GM23248 (cell line): ENCODE data around the gene RCVRN. TPM values are rescaled to one million over a fixed set of nuclear protein-coding genes. Genes with fewer than 3 reads are reported as not detected.
A peak's percentile ranks its signal among the peaks of the same experiment; 100 is the strongest.

Experiments used
- DNase-seq: peaks from one replicate; pipeline ENCODE4 v3.0.0-alpha.2; 2015
- H2AFZ ChIP-seq: fragments of 200-600 bp; sonication (generic); 2 replicates; pipeline ENCODE4 v1.6.1; 2016; ENCODE audit warnings: antibody characterized with exemption
- H3F3A ChIP-seq: fragments of 200-600 bp; sonication (generic); 2 replicates; pipeline ENCODE4 v1.6.1; 2016; ENCODE audit warnings: mild to moderate bottlenecking, antibody characterized with exemption, mixed run types; ENCODE audit not compliant: insufficient read depth
- H3K27ac ChIP-seq: fragments of 200-600 bp; sonication (generic); 2 replicates; pipeline ENCODE4 v1.5.1; 2016; ENCODE audit warnings: mild to moderate bottlenecking
- H3K27me3 ChIP-seq: fragments of 200-600 bp; sonication (generic); replicated peaks from 2 replicates; pipeline ENCODE4 v1.6.1; 2016; ENCODE audit warnings: mild to moderate bottlenecking; ENCODE audit not compliant: insufficient read depth
- H3K36me3 ChIP-seq: fragments of 200-600 bp; sonication (generic); 2 replicates; pipeline ENCODE4 v1.6.1; 2016; ENCODE audit warnings: low read depth, mild to moderate bottlenecking
- H3K4me1 ChIP-seq: fragments of 200-600 bp; sonication (generic); 2 replicates; pipeline ENCODE4 v1.6.1; 2016; ENCODE audit warnings: mild to moderate bottlenecking; ENCODE audit not compliant: insufficient read depth
- H3K4me2 ChIP-seq: fragments of 200-600 bp; sonication (generic); one replicate; pipeline ENCODE4 v1.6.1; 2016; ENCODE audit warnings: mild to moderate bottlenecking; ENCODE audit not compliant: unreplicated experiment
- H3K4me3 ChIP-seq: fragments of 200-600 bp; sonication (generic); 2 replicates; pipeline ENCODE4 v1.5.1; 2016; ENCODE audit warnings: mild to moderate bottlenecking
- H3K79me2 ChIP-seq: fragments of 200-600 bp; sonication (generic); 2 replicates; pipeline ENCODE4 v1.6.1; 2016; ENCODE audit warnings: mild to moderate bottlenecking; ENCODE audit not compliant: insufficient read depth
- H3K9ac ChIP-seq: fragments of 200-600 bp; sonication (generic); 2 replicates; pipeline ENCODE4 v1.6.1; 2016; ENCODE audit warnings: mild to moderate bottlenecking
- H3K9me2 ChIP-seq: fragments of 200-600 bp; sonication (generic); 2 replicates; pipeline ENCODE4 v1.6.1; 2016; ENCODE audit warnings: mixed run types, mild to moderate bottlenecking, moderate library complexity; ENCODE audit not compliant: insufficient read depth
- H3K9me3 ChIP-seq: fragments of 200-600 bp; sonication (generic); one replicate; pipeline ENCODE4 v1.6.1; 2017; ENCODE audit warnings: low read depth
- H4K20me1 ChIP-seq: fragments of 200-600 bp; sonication (generic); 2 replicates; pipeline ENCODE4 v1.6.0; 2016; ENCODE audit not compliant: insufficient read depth
- EZH2 ChIP-seq: fragments of 200-600 bp; sonication (generic); IDR thresholded peaks from 2 replicates; pipeline ENCODE4 v1.6.1; 2018; ENCODE audit warnings: antibody characterized with exemption, mild to moderate bottlenecking; ENCODE audit not compliant: insufficient read depth, poor library complexity, severe bottlenecking
- EZH2phosphoT487 ChIP-seq: fragments of 200-600 bp; sonication (generic); IDR thresholded peaks from 2 replicates; pipeline ENCODE4 v1.6.1; 2018; ENCODE audit warnings: antibody characterized with exemption, moderate library complexity, mild to moderate bottlenecking, low read depth; ENCODE audit not compliant: insufficient read depth
- WGBS, 2 experiments: methylation state at CpG; one replicate each; pipeline ENCODE4 v1.1.6; 2015 to 2017; ENCODE audit warnings: low lambda C conversion rate in 2 of 2, low coverage in 1 of 2; ENCODE audit errors: missing lambda C conversion rate in 2 of 2; 5-methylcytosine and 5-hydroxymethylcytosine counted together
- in situ Hi-C: fragments of 300-500 bp; cut with MboI; formaldehyde crosslinking; loops from 2 replicates; pipeline ENCODE4 v1.15.0; 2020
- polyA plus RNA-seq: library from polyadenylated mRNA; unstranded; fragments of >200 nt; fragmentation: Nextera tagmentation; extraction: Ambion mirVana; gene quantifications from 2 replicates; pipeline ENCODE4 v1.2.1, GENCODE V29; 2016
- total RNA-seq: library from RNA; depleted of rRNA; stranded (reverse); fragments of >200 nt; shearing (Covaris generic); gene quantifications from 2 replicates; pipeline ENCODE4 v1.2.3, GENCODE V29; 2014

Gene RCVRN
- total and polyA plus RNA-seq, 2 experiments from 2014 or later = not detected

DNA sequence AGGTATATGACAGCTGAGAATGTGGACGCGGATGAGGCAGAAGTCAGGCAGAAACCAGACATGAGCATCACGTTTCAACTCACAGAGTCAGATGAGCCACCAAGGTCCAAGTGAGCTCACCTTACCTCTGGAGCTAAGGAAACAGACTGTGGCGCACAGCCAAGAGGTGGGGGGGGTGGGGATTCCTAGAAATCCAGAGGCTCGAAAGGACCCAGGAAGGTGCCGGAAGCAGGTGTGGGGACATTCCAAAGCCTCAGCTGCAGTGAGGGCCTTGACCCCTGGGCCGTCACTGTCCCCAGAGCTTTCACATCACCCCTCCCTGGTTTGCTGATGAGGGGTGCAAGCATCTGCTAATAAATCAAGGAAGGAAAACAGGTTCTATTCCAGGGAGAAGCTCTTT lies 29.3 kb upstream of the RCVRN start:
- H3K9ac ChIP-seq = no peak overlapping the region
- H3K79me2 ChIP-seq = no peaks in the 10 kb centered on the region
- H3K4me3 ChIP-seq = no peak overlapping the region
- WGBS, 2 experiments = 89 to 93% methylated on average over 7 of the region's 7 CpGs
- 0 out of 2 replicates have a peak, but pooled peaks cover 3% of the 10 kb centered on the region for H3K4me1 ChIP-seq
- H3F3A ChIP-seq = 0 out of 2 replicates have a peak, but pooled peaks cover 5% of the 10 kb centered on the region
- no peak for DNase-seq
- in situ Hi-C loops = no loop called here
- no peaks in the 10 kb centered on the region for H3K9me3 ChIP-seq
- H4K20me1 ChIP-seq = no peaks in the 10 kb centered on the region
- H3K27ac ChIP-seq = no peak overlapping the region
- no peak overlapping the region for H2AFZ ChIP-seq
- no peaks in the 10 kb centered on the region for H3K27me3 ChIP-seq
- H3K36me3 ChIP-seq = 0 out of 2 replicates have a peak, but pooled peaks cover 5% of the 10 kb centered on the region
- TF ChIP-seq EZH2phosphoT487 (no peak), EZH2 (no peak)
- no peak overlapping the region for H3K4me2 ChIP-seq
- no peaks in the 10 kb centered on the region for H3K9me2 ChIP-seq

DNA sequence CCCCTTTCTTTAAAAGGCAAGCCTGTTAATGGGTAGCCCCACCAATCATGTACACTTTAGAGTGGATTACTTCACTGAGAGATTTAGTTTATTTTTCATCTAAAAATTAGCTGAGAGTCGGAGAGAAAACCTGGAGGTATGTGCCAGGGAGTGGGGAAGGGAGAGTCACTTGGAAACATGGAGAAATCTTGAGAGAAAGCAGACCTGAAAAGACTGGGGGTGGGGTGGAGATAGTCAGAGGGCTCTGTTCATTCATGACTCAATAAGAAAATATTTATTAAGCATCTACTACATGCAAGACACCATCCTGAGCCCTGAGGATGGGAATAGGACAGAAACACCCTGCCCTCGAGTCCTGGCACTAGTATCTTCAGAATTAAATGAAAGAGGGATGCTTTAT lies 27.4 kb upstream of the RCVRN start:
- Histone ChIP-seq H3K79me2 (no peaks in the 10 kb centered on the region), H3F3A (no peaks in the 10 kb centered on the region), H3K4me1 (0 out of 2 replicates have a peak, but pooled peaks cover 3% of the 10 kb centered on the region), H3K27me3 (no peaks in the 10 kb centered on the region), H3K9me2 (no peaks in the 10 kb centered on the region), H3K27ac (no peak overlapping the region), H3K36me3 (no peaks in the 10 kb centered on the region), H3K4me3 (no peak overlapping the region), H4K20me1 (no peaks in the 10 kb centered on the region), H3K9me3 (no peaks in the 10 kb centered on the region), H2AFZ (no peak overlapping the region), H3K4me2 (no peak overlapping the region), H3K9ac (no peak overlapping the region)
- in situ Hi-C loops = no loop called here
- DNase-seq = peak; percentile 40
- TF ChIP-seq EZH2 = no peak
- TF ChIP-seq EZH2phosphoT487 = no peak
- WGBS, 2 experiments = 70 to 81% methylated on average over 2 of the region's 2 CpGs

- H3K9me2 ChIP-seq = no peaks in the 10 kb centered on the region
- no peak for DNase-seq
- H3K9ac ChIP-seq = no peak overlapping the region
- H3K36me3 ChIP-seq = no peaks in the 10 kb centered on the region
- no peak overlapping the region for H3K4me3 ChIP-seq
- no peaks in the 10 kb centered on the region for H3K27me3 ChIP-seq
- H4K20me1 ChIP-seq = no peaks in the 10 kb centered on the region
- H3F3A ChIP-seq = no peaks in the 10 kb centered on the region
- 87 to 92% methylated on average over 11 to 12 of the region's 12 CpGs for WGBS, 2 experiments
- H3K4me1 ChIP-seq = 0 out of 2 replicates have a peak, but pooled peaks cover 3% of the 10 kb centered on the region
- TF ChIP-seq EZH2 (no peak), EZH2phosphoT487 (no peak)
- no peak overlapping the region for H2AFZ ChIP-seq
- no peak overlapping the region for H3K27ac ChIP-seq
- in situ Hi-C loops = no loop called here
- H3K4me2 ChIP-seq = no peak overlapping the region
- no peaks in the 10 kb centered on the region for H3K79me2 ChIP-seq
- no peaks in the 10 kb centered on the region for H3K9me3 ChIP-seq
Observed at GRCh38 chr17:9931144-9931741, 26.2 kb upstream of the RCVRN start.

DNA sequence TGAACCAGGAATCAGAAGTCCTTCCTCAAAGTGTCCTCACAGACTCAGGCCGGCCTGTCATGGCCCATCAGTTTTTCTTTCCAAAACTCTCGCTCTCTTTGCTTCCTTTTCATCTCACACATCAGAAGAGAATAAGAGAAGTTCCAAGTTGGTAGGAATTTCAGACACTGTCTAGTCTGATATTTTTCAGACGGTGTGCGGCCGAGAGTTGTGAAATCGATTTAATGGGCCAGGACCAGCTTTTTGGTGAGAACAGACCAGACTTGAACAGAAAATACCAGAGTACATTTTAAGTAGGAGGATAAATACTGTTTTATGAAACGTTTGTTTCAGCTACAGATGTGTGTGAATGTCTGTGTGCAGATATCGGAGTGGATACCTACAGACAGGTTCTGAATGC lies 24.8 kb upstream of the RCVRN start:
- Histone ChIP-seq H3K36me3 (no peaks in the 10 kb centered on the region), H3K27ac (no peak overlapping the region), H3K79me2 (no peaks in the 10 kb centered on the region), H3K9me3 (no peaks in the 10 kb centered on the region), H3K4me3 (no peak overlapping the region), H3K4me2 (no peak overlapping the region), H4K20me1 (no peaks in the 10 kb centered on the region), H3K4me1 (0 out of 2 replicates have a peak, but pooled peaks cover 3% of the 10 kb centered on the region), H3K9ac (no peak overlapping the region), H3K9me2 (no peaks in the 10 kb centered on the region), H3K27me3 (no peaks in the 10 kb centered on the region), H3F3A (no peaks in the 10 kb centered on the region), H2AFZ (no peak overlapping the region)
- WGBS, 2 experiments = 71% methylated on average over 8 of the region's 8 CpGs
- in situ Hi-C loops = loop anchor here (10.0 kb wide), 1 partner anchor 695 kb away; no protein-coding TSS in a partner anchor
- no peak for TF ChIP-seq EZH2phosphoT487
- no peak for TF ChIP-seq EZH2
- no peak for DNase-seq
